HCT116 (cell line): ENCODE data around the gene PTCD1. TPM values are rescaled to one million over a fixed set of nuclear protein-coding genes. Genes with fewer than 3 reads are reported as not detected.

Experiments used
- ATAC-seq: fragments of 200-7000 bp; cut with Tn5 transposase; 2 replicates; pipeline ENCODE4 v1.9.1; 2020; ENCODE audit warnings: mild to moderate bottlenecking, moderate library complexity
- BruUV-seq: library from RNA; stranded (reverse); fragments of 400-500 nt; replicated peaks from 2 replicates; lab custom pipeline; 2021; lab: Mats Ljungman, UMichigan
- CTCF ChIA-PET: fragments of 300-600 bp; sonication (Branson Sonifier 250); formaldehyde crosslinking; loops from one replicate; lab custom pipeline; 2021; ENCODE audit warnings: antibody characterized with exemption; lab: Charles Lee
- POLR2A ChIA-PET: fragments of 300-600, 350-600 bp; sonication (Branson Sonifier 250); formaldehyde crosslinking; loops from one replicate; lab custom pipeline; 2021; ENCODE audit warnings: antibody characterized with exemption; lab: Charles Lee
- RAD21 ChIA-PET, 2 experiments: fragments of 300-600 bp; sonication (Branson Sonifier 250); formaldehyde crosslinking; loops; one replicate each; lab custom pipeline; 2023; ENCODE audit warnings: low total read pairs in 2 of 2; ENCODE audit not compliant: uncharacterized antibody in 2 of 2, unreplicated experiment in 2 of 2, low non-redundant PET in 1 of 2; lab: Charles Lee
- DNase-seq: peaks from one replicate; pipeline ENCODE4 v3.0.0-alpha.2; 2010; ENCODE audit warnings: low read depth, low spot score
- H2AFZ ChIP-seq: fragments of 200-600 bp; shearing (Covaris generic), sonication (generic); 2 replicates; pipeline ENCODE4 v1.6.1; 2017; ENCODE audit warnings: low read depth, mixed run types, mixed read lengths, antibody characterized with exemption, low read length; ENCODE audit not compliant: poor library complexity, severe bottlenecking
- H3K27ac ChIP-seq: 2 replicates; pipeline ENCODE4 v1.5.1; 2012; ENCODE audit warnings: low read depth, low read length
- H3K27me3 ChIP-seq: fragments of 200-600 bp; sonication (generic); 2 replicates; pipeline ENCODE4 v1.6.1; 2016; ENCODE audit warnings: mixed run types, low read length, mixed read lengths; ENCODE audit not compliant: insufficient read depth
- H3K36me3 ChIP-seq, 2 experiments: fragments of 200-500 bp in 1 of 2; fragments of 200-600 bp in 1 of 2; sonication (Bioruptor generic) in 1 of 2; sonication (generic) in 1 of 2; 2 replicates each; pipeline versions ENCODE4 v1.5.1 to v1.6.1; 2014 to 2016; ENCODE audit warnings: low read length in 2 of 2, inconsistent platforms in 1 of 2, mixed read lengths in 1 of 2, mixed run types in 1 of 2; ENCODE audit not compliant: insufficient read depth in 2 of 2, control insufficient read depth in 1 of 2
- H3K4me1 ChIP-seq, 2 experiments: fragments of 200-600 bp in 1 of 2; sonication (generic) in 1 of 2; 2 replicates each; pipeline versions ENCODE4 v1.5.1 to v1.6.1; 2012 to 2017; ENCODE audit warnings: low read length in 2 of 2, inconsistent platforms in 1 of 2, mild to moderate bottlenecking in 1 of 2, mixed read lengths in 1 of 2, mixed run types in 1 of 2, moderate library complexity in 1 of 2; ENCODE audit not compliant: insufficient read depth in 2 of 2, control insufficient read depth in 1 of 2
- H3K4me2 ChIP-seq: fragments of 200-600 bp; sonication (generic); 2 replicates; pipeline ENCODE4 v1.6.1; 2017; ENCODE audit warnings: mixed run types, low read length, mixed read lengths
- H3K4me3 ChIP-seq, 2 experiments: fragments of 200-600 bp in 1 of 2; sonication (generic) in 1 of 2; replicated peaks in 1 of 2; 2 replicates each; pipeline ENCODE4 v1.5.1; 2011 to 2016; ENCODE audit warnings: low read length in 2 of 2, control low read depth in 1 of 2, low read depth in 1 of 2, mild to moderate bottlenecking in 1 of 2, mixed read lengths in 1 of 2, mixed run types in 1 of 2
- H3K79me2 ChIP-seq: fragments of 200-600 bp; sonication (generic); 2 replicates; pipeline ENCODE4 v1.6.1; 2017; ENCODE audit warnings: mild to moderate bottlenecking, mixed run types, low read length, moderate library complexity, mixed read lengths; ENCODE audit not compliant: insufficient read depth
- H3K9ac ChIP-seq: fragments of 200-600 bp; sonication (generic); 2 replicates; pipeline ENCODE4 v1.6.1; 2016; ENCODE audit warnings: low read length, mixed read lengths
- H3K9me2 ChIP-seq: fragments of 200-600 bp; sonication (generic), shearing (Covaris generic); 2 replicates; pipeline ENCODE4 v1.6.1; 2017; ENCODE audit warnings: mixed run types, mild to moderate bottlenecking, moderate library complexity; ENCODE audit not compliant: insufficient read depth
- H3K9me3 ChIP-seq, 2 experiments: fragments of 200-500 bp in 1 of 2; fragments of 200-600 bp in 1 of 2; sonication (Bioruptor generic) in 1 of 2; sonication (generic) in 1 of 2; 2 replicates each; pipeline ENCODE4 v1.6.1; 2014 to 2017; ENCODE audit warnings: low read length in 2 of 2, mixed read lengths in 2 of 2, inconsistent platforms in 1 of 2, low read depth in 1 of 2, mild to moderate bottlenecking in 1 of 2, mixed run types in 1 of 2, moderate library complexity in 1 of 2; ENCODE audit not compliant: control insufficient read depth in 1 of 2, insufficient read depth in 1 of 2
- H4K20me1 ChIP-seq: fragments of 200-600 bp; sonication (generic), shearing (Covaris generic); 2 replicates; pipeline ENCODE4 v1.6.1; 2017; ENCODE audit warnings: mixed run types, mild to moderate bottlenecking, moderate library complexity; ENCODE audit not compliant: insufficient read depth
- ATF3 ChIP-seq: IDR thresholded peaks from 2 replicates; pipeline ENCODE4 v1.6.1; 2012
- JUND ChIP-seq: IDR thresholded peaks from 2 replicates; pipeline ENCODE4 v1.6.1; 2012
- REST ChIP-seq: IDR thresholded peaks from 2 replicates; pipeline ENCODE4 v1.6.1; 2012; ENCODE audit warnings: low read depth
- SP1 ChIP-seq: IDR thresholded peaks from 2 replicates; pipeline ENCODE4 v1.6.1; 2012; ENCODE audit warnings: low read depth
- ZBTB33 ChIP-seq: IDR thresholded peaks from 2 replicates; pipeline ENCODE4 v1.6.1; 2011; ENCODE audit warnings: mild to moderate bottlenecking, low read length, moderate library complexity; ENCODE audit not compliant: insufficient replicate concordance; ENCODE audit errors: extremely low read depth
- ZNF274 ChIP-seq: fragments of 200-500 bp; sonication (Bioruptor generic); IDR thresholded peaks from 2 replicates; pipeline ENCODE4 v1.6.1; 2014; ENCODE audit warnings: mild to moderate bottlenecking, low read depth, low read length, inconsistent platforms
- intact Hi-C: fragments of 100-400 bp; cut with micrococcal nuclease; formaldehyde crosslinking; loops from 2 replicates; pipeline ENCODE4 v1.10.0; 2022
- total RNA-seq: library from RNA; stranded (reverse); gene quantifications from one replicate; pipeline ENCODE4 v1.2.1, GENCODE V29; 2021; ENCODE audit not compliant: unreplicated experiment

Gene PTCD1
- total RNA-seq, 1 experiment from 2014 or later, result 9.2 TPM

GRCh38 chr7:99409806-99410205 lies 28.8 kb downstream of the PTCD1 start (continued):
- TF ChIP-seq ATF3 (no peak), ZBTB33 (no peak), ZNF274 (no peak)
- TF ChIP-seq, all 23 proteins: peak for 0

- BruUV-seq, result TSS peak; percentile 66
- no peaks in the 10 kb centered on the region for H3K9me2 ChIP-seq
- TF ChIP-seq SP1, result no peak
- no peak for TF ChIP-seq JUND
- no peak for TF ChIP-seq REST
- POLR2A ChIA-PET, result interaction anchor here (0.7 to 1.5 kb wide), 9 partner anchors 10 to 149 kb away, joined by 3 to 6 read pairs (median 5); partner anchors contain the start of genes ZKSCAN5 and ZNF655
- intact Hi-C loops, result no loop called here
- ATAC-seq, result peak; percentile 6; the same call in 1 of the 2 replicates
- H4K20me1 ChIP-seq, result no peaks in the 10 kb centered on the region; the same call in 1 of the 2 replicates
- peak overlapping the region; percentile 94 for H3K27ac ChIP-seq
- H3K27me3 ChIP-seq, result no peaks in the 10 kb centered on the region
- RAD21 ChIA-PET, result no interaction called here
- H2AFZ ChIP-seq, result no peak overlapping the region
- CTCF ChIA-PET, result no interaction called here
- H3K4me2 ChIP-seq, result peak overlapping the region; percentile 96
- H3K4me1 ChIP-seq, result peaks cover 13 to 19% of the 10 kb centered on the region in 2 experiments; a peak in 3 of 4 replicates
- peaks cover 83% of the 10 kb centered on the region for H3K79me2 ChIP-seq
- H3K9ac ChIP-seq, result peak overlapping the region; percentile 89
- no peaks in the 10 kb centered on the region for H3K9me3 ChIP-seq
- peaks cover 23 to 41% of the 10 kb centered on the region in 2 experiments; a peak in 3 of 4 replicates for H3K36me3 ChIP-seq
- no peak for DNase-seq
- H3K4me3 ChIP-seq, result peak overlapping the region; percentile 92 to 100
These were observed 29.4 kb downstream of the PTCD1 start for GRCh38 chr7:99409192-99409572.
